Measurements from ENCODE around the gene ZNF20. TPM values are rescaled to one million over a fixed set of nuclear protein-coding genes. Genes with fewer than 3 reads are reported as not detected.

ZNF20 gene
- total RNA-seq, 3 donors from 2014 or later (not counting 1 experiment from before 2014, with no cell fraction given): 4.2 to 9.0 (median 4.6) TPM

GRCh38 chr19:12162513-12162881 lies 22.3 kb upstream of the ZNF20 start:
- intact Hi-C loops (cut with micrococcal nuclease): loop anchor here (1.0 kb wide), 1 partner anchor 171 kb away; the partner anchor contains the start of gene ZNF563
- H3K36me3 Mint-ChIP-seq: no peaks in the 10 kb centered on the region

GRCh38 chr19:12159773-12160414 lies 19.7 kb upstream of the ZNF20 start:
- H3K27me3 ChIP-seq (ENCODE audit: control insufficient read depth, insufficient read depth, low read length): no peaks in the 10 kb centered on the region
- H3K36me3 ChIP-seq (ENCODE audit: control insufficient read depth, insufficient read depth, low read length): no peaks in the 10 kb centered on the region
- ATAC-seq (no peak), DNase-seq (no peak)
- Mint-ChIP-seq H3K4me1 (peaks cover 30 to 36% of the 10 kb centered on the region in 2 donors), H3K36me3 (no peaks in the 10 kb centered on the region), H3K27ac (peak overlapping the region in 1 of 2 donors; percentile 77), H3K27me3 (ENCODE audit: low read depth in 2 of 2) (no peaks in the 10 kb centered on the region), H3K9me3 (no peaks in the 10 kb centered on the region), H3K4me3 (no peak overlapping the region)
- no peak overlapping the region for H3K4me3 ChIP-seq (ENCODE audit: low read length)
- 95% methylated on average over 24 of the region's 25 CpGs for WGBS (ENCODE audit: insufficient coverage)
- no peak for TF ChIP-seq CTCF (IDR thresholded peaks at IDR 0.05)
- no peaks in the 10 kb centered on the region for H3K9me3 ChIP-seq (ENCODE audit: control insufficient read depth, insufficient read depth, low read length)
- H3K27ac ChIP-seq (ENCODE audit: low read length): peak overlapping the region; percentile 38
- intact Hi-C loops (cut with micrococcal nuclease): no loop called here
- H3K4me1 ChIP-seq (ENCODE audit: control insufficient read depth, insufficient read depth, low read length): peaks cover 30% of the 10 kb centered on the region

More at GRCh38 chr19:12162513-12162881, 22.3 kb upstream of the ZNF20 start:
- WGBS (ENCODE audit: insufficient coverage): 20% methylated on average over 8 of the region's 8 CpGs
- H3K4me1 Mint-ChIP-seq: peaks cover 38 to 43% of the 10 kb centered on the region in 2 donors
- no peaks in the 10 kb centered on the region for H3K27me3 ChIP-seq (ENCODE audit: control insufficient read depth, insufficient read depth, low read length)
- no peaks in the 10 kb centered on the region for H3K9me3 Mint-ChIP-seq
- peak overlapping the region; percentile 98 for H3K4me3 ChIP-seq (ENCODE audit: low read length)
- peaks cover 4% of the 10 kb centered on the region for H3K36me3 ChIP-seq (ENCODE audit: control insufficient read depth, insufficient read depth, low read length)
- ATAC-seq (peak in 1 of 3 donors; percentile 3), DNase-seq (no peak)
- H3K27ac ChIP-seq (ENCODE audit: low read length): peak overlapping the region; percentile 98
- no peak for TF ChIP-seq CTCF (IDR thresholded peaks at IDR 0.05)
- peaks cover 17% of the 10 kb centered on the region for H3K4me1 ChIP-seq (ENCODE audit: control insufficient read depth, insufficient read depth, low read length)
- no peaks in the 10 kb centered on the region for H3K27me3 Mint-ChIP-seq (ENCODE audit: low read depth in 2 of 2)
- peak overlapping the region; percentile 97 to 98 for H3K27ac Mint-ChIP-seq
- H3K9me3 ChIP-seq (ENCODE audit: control insufficient read depth, insufficient read depth, low read length): no peaks in the 10 kb centered on the region
- peak overlapping the region; percentile 100 for H3K4me3 Mint-ChIP-seq

- Mint-ChIP-seq H3K36me3 (no peaks in the 10 kb centered on the region), H3K4me1 (peaks cover 18 to 24% of the 10 kb centered on the region in 2 donors), H3K27me3 (ENCODE audit: low read depth in 2 of 2) (no peaks in the 10 kb centered on the region), H3K27ac (peak within 1 kb of the TSS; percentile 74 to 90), H3K4me3 (peak within 1 kb of the TSS; percentile 93), H3K9me3 (no peaks in the 10 kb centered on the region)
- 1% methylated on average over 58 of the region's 58 CpGs for WGBS (ENCODE audit: insufficient coverage)
- H3K9me3 ChIP-seq (ENCODE audit: control insufficient read depth, insufficient read depth, low read length): no peaks in the 10 kb centered on the region
- intact Hi-C loops (cut with micrococcal nuclease): no loop called here
- ATAC-seq (peak; percentile 66 to 82 (median 78)), DNase-seq (peak; percentile 37)
- peaks cover 18% of the 10 kb centered on the region for H3K4me1 ChIP-seq (ENCODE audit: control insufficient read depth, insufficient read depth, low read length)
- H3K27ac ChIP-seq (ENCODE audit: low read length): peak within 1 kb of the TSS; percentile 62
- no peaks in the 10 kb centered on the region for H3K27me3 ChIP-seq (ENCODE audit: control insufficient read depth, insufficient read depth, low read length)
- H3K4me3 ChIP-seq (ENCODE audit: low read length): peak within 1 kb of the TSS; percentile 87
- no peaks in the 10 kb centered on the region for H3K36me3 ChIP-seq (ENCODE audit: control insufficient read depth, insufficient read depth, low read length)
- no peak for TF ChIP-seq CTCF (IDR thresholded peaks at IDR 0.05)
Observed at GRCh38 chr19:12156223-12157058, 16.3 kb upstream of the ZNF20 start, which contains the start of gene ZNF625. TSS of gene ZNF625 (minus strand) at chr19:12156734. CDS start at chr19:12156558, 176 bp downstream.
